Activated CD4-positive, alpha-beta T cell treated with anti-CD3 and anti-CD28 coated beads for 4 hours (primary cell): Measurements from ENCODE around the gene GPC5.

ENCODE experiments used
- DNase-seq, 2 donors: peaks; one replicate each; pipeline ENCODE4 v3.0.0-alpha.2; 2020

Gene GPC5

GRCh38 chr13:91464336-91464735 lies 65.9 kb downstream of the GPC5 start:
- DNase-seq = no peak

GRCh38 chr13:91467236-91467635 lies 68.8 kb downstream of the GPC5 start:
- DNase-seq = no peak

- no peak for DNase-seq
These were observed 69.9 kb downstream of the GPC5 start for GRCh38 chr13:91468301-91468700.

- no peak for DNase-seq
These were observed 71.7 kb downstream of the GPC5 start for GRCh38 chr13:91470084-91470621.

- DNase-seq = no peak
These were observed 72.3 kb downstream of the GPC5 start for GRCh38 chr13:91470681-91471080.

GRCh38 chr13:91482427-91482826 lies 84.0 kb downstream of the GPC5 start:
- no peak for DNase-seq

- no peak for DNase-seq
These were observed 93.6 kb downstream of the GPC5 start for GRCh38 chr13:91491980-91492379.

GRCh38 chr13:91493442-91493841 lies 95.0 kb downstream of the GPC5 start:
- no peak for DNase-seq

GRCh38 chr13:91498298-91498697 lies 99.9 kb downstream of the GPC5 start:
- DNase-seq = no peak

- DNase-seq = no peak
These were observed 105.8 kb downstream of the GPC5 start for GRCh38 chr13:91504216-91504615.

- no peak for DNase-seq
These were observed 108.3 kb downstream of the GPC5 start for GRCh38 chr13:91506759-91507158.

- no peak for DNase-seq
These were observed 111.6 kb downstream of the GPC5 start for GRCh38 chr13:91510058-91510457.

GRCh38 chr13:91513790-91514189 lies 115.4 kb downstream of the GPC5 start:
- DNase-seq = no peak

- no peak for DNase-seq
These were observed 118.4 kb downstream of the GPC5 start for GRCh38 chr13:91516799-91517198.

- DNase-seq = no peak
These were observed 122.5 kb downstream of the GPC5 start for GRCh38 chr13:91520952-91521351.

GRCh38 chr13:91523116-91523515 lies 124.7 kb downstream of the GPC5 start:
- no peak for DNase-seq

- DNase-seq = no peak
These were observed 128.2 kb downstream of the GPC5 start for GRCh38 chr13:91526543-91527033.

GRCh38 chr13:91529739-91530482 lies 131.5 kb downstream of the GPC5 start:
- no peak for DNase-seq

GRCh38 chr13:91531646-91532045 lies 133.2 kb downstream of the GPC5 start:
- DNase-seq = no peak

GRCh38 chr13:91533354-91533753 lies 134.9 kb downstream of the GPC5 start:
- DNase-seq = no peak

- DNase-seq = no peak
These were observed 136.6 kb downstream of the GPC5 start for GRCh38 chr13:91534996-91535395.

- no peak for DNase-seq
These were observed 139.0 kb downstream of the GPC5 start for GRCh38 chr13:91537376-91537775.

GRCh38 chr13:91539286-91540157 lies 141.1 kb downstream of the GPC5 start:
- no peak for DNase-seq
